Osteoblast (primary cell): ENCODE results near the gene CLIC5. TPM values are rescaled to one million over a fixed set of nuclear protein-coding genes. Genes with fewer than 3 reads are reported as not detected.

Experiments used
- DNase-seq: peaks from one replicate; pipeline ENCODE4 v3.0.0; 2011; ENCODE audit warnings: low spot score, mixed read lengths; ENCODE audit not compliant: insufficient read length; ENCODE audit errors: missing footprints
- H2AFZ ChIP-seq: 2 replicates; pipeline ENCODE4 v1.6.0; 2011; ENCODE audit warnings: mild to moderate bottlenecking, low read length
- H3K27ac ChIP-seq: 2 replicates; pipeline ENCODE4 v1.5.1; 2011; ENCODE audit warnings: mild to moderate bottlenecking, low read depth, low read length, moderate library complexity
- H3K27me3 ChIP-seq: 2 replicates; pipeline ENCODE4 v1.6.0; 2012; ENCODE audit warnings: mild to moderate bottlenecking, control low read depth, inconsistent platforms, low read length, moderate library complexity; ENCODE audit not compliant: insufficient read depth
- H3K36me3 ChIP-seq: 2 replicates; pipeline ENCODE4 v1.5.1; 2011; ENCODE audit warnings: mild to moderate bottlenecking, low read length, control low read depth, moderate library complexity; ENCODE audit not compliant: insufficient read depth
- H3K4me1 ChIP-seq: 2 replicates; pipeline ENCODE4 v1.5.1; 2011; ENCODE audit warnings: mild to moderate bottlenecking, low read length, control low read depth, moderate library complexity; ENCODE audit not compliant: insufficient read depth
- H3K4me2 ChIP-seq: 2 replicates; pipeline ENCODE4 v1.6.0; 2011; ENCODE audit warnings: mild to moderate bottlenecking, low read length; ENCODE audit not compliant: insufficient read depth
- H3K4me3 ChIP-seq: fragments of 200-600 bp; sonication (generic); 3 replicates; pipeline ENCODE4 v1.5.1; 2012; ENCODE audit warnings: mild to moderate bottlenecking, low read length, inconsistent platforms; ENCODE audit not compliant: insufficient read depth
- H3K79me2 ChIP-seq: 2 replicates; pipeline ENCODE4 v1.6.0; 2012; ENCODE audit warnings: mild to moderate bottlenecking, low read length, control low read depth, inconsistent platforms; ENCODE audit not compliant: insufficient read depth
- H3K9me3 ChIP-seq: 2 replicates; pipeline ENCODE4 v1.5.1; 2011; ENCODE audit warnings: low read depth, low read length, control low read depth
- H4K20me1 ChIP-seq: 2 replicates; pipeline ENCODE4 v1.6.0; 2012; ENCODE audit warnings: mild to moderate bottlenecking, low read length, control low read depth; ENCODE audit not compliant: insufficient read depth
- CTCF ChIP-seq: IDR thresholded peaks from 2 replicates; pipeline ENCODE4 v1.5.1; 2011; ENCODE audit warnings: mild to moderate bottlenecking, low read depth, low read length, moderate library complexity; ENCODE audit errors: extremely low read depth
- total RNA-seq: library from RNA; depleted of rRNA; stranded (reverse); fragments of >200 nt; gene quantifications from 2 replicates; pipeline ENCODE4 v1.2.3, GENCODE V29; 2012

Gene CLIC5
- total RNA-seq, 1 donor = not detected

GRCh38 chr6:45881705-45882467, 133.8 kb downstream of the CLIC5 start:
- H2AFZ ChIP-seq = no peak overlapping the region
- H4K20me1 ChIP-seq = no peaks in the 10 kb centered on the region
- no peak overlapping the region for H3K4me2 ChIP-seq
- no peak overlapping the region for H3K27ac ChIP-seq
- peaks cover 4% of the 10 kb centered on the region for H3K4me1 ChIP-seq
- no peak for DNase-seq
- no peaks in the 10 kb centered on the region for H3K27me3 ChIP-seq
- no peak for TF ChIP-seq CTCF
- H3K9me3 ChIP-seq = no peaks in the 10 kb centered on the region
- no peak overlapping the region for H3K4me3 ChIP-seq
- H3K36me3 ChIP-seq = no peaks in the 10 kb centered on the region
- H3K79me2 ChIP-seq = no peaks in the 10 kb centered on the region

DNA sequence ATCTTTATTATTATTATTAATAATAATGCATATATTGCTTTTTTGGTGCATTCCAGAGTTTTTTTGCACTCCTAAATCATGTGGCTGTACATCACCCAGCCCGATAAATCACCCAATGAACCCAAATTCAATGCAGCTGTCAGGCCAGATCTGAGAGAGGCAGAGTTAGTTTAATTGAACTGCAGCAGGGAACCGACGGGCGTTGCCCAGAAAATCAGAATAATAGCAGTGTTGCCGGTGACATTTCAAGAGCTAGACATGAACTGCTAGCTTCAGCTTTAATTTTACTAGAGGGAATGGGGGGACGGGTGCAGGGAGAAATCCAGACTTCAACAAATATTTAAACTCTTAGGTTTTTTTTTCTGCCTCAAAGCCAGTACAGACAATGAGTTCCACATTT, 135.0 kb downstream of the CLIC5 start:
- H3K27me3 ChIP-seq = no peaks in the 10 kb centered on the region
- H3K36me3 ChIP-seq = no peaks in the 10 kb centered on the region
- no peak overlapping the region for H2AFZ ChIP-seq
- H3K79me2 ChIP-seq = no peaks in the 10 kb centered on the region
- no peak for DNase-seq
- H3K4me1 ChIP-seq = peaks cover 4% of the 10 kb centered on the region
- TF ChIP-seq CTCF = no peak
- H3K4me2 ChIP-seq = no peak overlapping the region
- H4K20me1 ChIP-seq = no peaks in the 10 kb centered on the region
- H3K27ac ChIP-seq = no peak overlapping the region
- no peak overlapping the region for H3K4me3 ChIP-seq
- H3K9me3 ChIP-seq = no peaks in the 10 kb centered on the region

GRCh38 chr6:45880159-45880558, 135.5 kb downstream of the CLIC5 start:
- H3K4me2 ChIP-seq = no peak overlapping the region
- no peak overlapping the region for H2AFZ ChIP-seq
- no peak overlapping the region for H3K4me3 ChIP-seq
- no peaks in the 10 kb centered on the region for H3K36me3 ChIP-seq
- H4K20me1 ChIP-seq = no peaks in the 10 kb centered on the region
- TF ChIP-seq CTCF = no peak
- H3K27ac ChIP-seq = no peak overlapping the region
- peaks cover 4% of the 10 kb centered on the region for H3K4me1 ChIP-seq
- DNase-seq = no peak
- no peaks in the 10 kb centered on the region for H3K9me3 ChIP-seq
- H3K27me3 ChIP-seq = no peaks in the 10 kb centered on the region
- no peaks in the 10 kb centered on the region for H3K79me2 ChIP-seq

DNA sequence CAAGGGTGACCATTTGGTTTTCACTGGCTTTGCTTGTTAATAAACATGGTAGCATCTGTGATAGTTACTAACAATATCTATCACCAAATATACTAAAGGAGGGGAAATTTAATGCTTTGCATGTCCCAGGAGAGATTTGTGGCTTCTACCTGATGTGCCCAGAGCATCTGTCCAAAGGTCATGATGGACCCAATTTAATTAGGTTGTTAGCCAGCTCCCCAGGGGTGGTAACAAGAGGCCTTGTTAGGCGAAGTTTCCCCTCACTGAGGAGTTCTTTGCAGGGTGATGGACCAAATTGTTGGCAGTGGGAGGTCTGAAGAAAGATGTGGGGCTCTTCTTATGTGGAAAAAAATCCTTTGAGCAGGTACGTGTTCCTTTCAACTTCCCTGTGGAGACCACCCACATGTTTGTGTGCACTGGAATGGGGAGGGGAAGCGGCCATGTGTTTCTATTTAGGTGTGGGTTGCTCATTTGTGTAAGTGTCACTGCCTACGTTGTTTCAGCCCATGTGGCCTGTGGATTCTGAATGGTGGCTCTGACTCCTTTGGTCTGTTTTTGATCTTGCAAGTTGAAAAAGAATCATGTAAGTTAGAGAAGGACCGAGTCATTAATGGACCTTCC, 137.6 kb downstream of the CLIC5 start:
- Histone ChIP-seq H3K27ac (no peak overlapping the region), H4K20me1 (no peaks in the 10 kb centered on the region), H3K4me3 (no peak overlapping the region), H3K4me2 (no peak overlapping the region), H3K79me2 (no peaks in the 10 kb centered on the region), H3K27me3 (peaks cover 6% of the 10 kb centered on the region), H3K9me3 (no peaks in the 10 kb centered on the region), H3K36me3 (no peaks in the 10 kb centered on the region), H3K4me1 (peaks cover 4% of the 10 kb centered on the region), H2AFZ (no peak overlapping the region)
- DNase-seq = no peak
- no peak for TF ChIP-seq CTCF
